ENCODE results near the gene ANO6. TPM values are rescaled to one million over a fixed set of nuclear protein-coding genes. Genes with fewer than 3 reads are reported as not detected.

The ANO6 gene
- total and polyA plus RNA-seq, 4 donors: 18.6 to 52.3 (median 29.1) TPM

DNA sequence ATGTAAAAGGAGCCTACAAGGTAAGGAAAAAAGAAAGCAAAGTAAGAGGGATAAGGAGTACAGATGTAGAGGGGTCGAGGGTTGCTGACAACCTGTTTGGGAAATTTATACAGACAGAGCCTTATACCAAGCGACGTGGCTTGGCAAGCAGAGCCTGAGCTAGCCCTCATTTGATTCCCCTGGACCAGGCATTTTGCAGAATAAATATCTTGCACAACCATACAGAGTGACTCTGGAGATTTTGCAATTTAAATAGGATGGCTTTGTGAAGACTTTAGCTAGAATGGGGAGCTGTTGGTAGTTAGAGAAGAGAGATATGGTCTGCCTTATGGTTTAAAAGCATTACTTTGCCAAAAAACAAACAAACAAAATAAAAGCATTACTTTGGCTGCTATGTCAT, 11.1 kb upstream of the ANO6 start:
- Histone ChIP-seq H3K27ac (ENCODE audit: low read depth in 1 of 2, low read length in 2 of 2) (peak overlapping the region; percentile 54 to 60), H3K4me1 (ENCODE audit: control insufficient read depth in 4 of 4, insufficient read depth in 4 of 4, low read length in 3 of 4) (peaks cover 12 to 48% (median 32%) of the 10 kb centered on the region in 4 donors), H3K4me3 (ENCODE audit: low read depth in 1 of 3, low read length in 3 of 3) (no peak overlapping the region), H3K9ac (ENCODE audit: low read depth in 1 of 2, low read length in 2 of 2) (no peak overlapping the region), H3K27me3 (ENCODE audit: control insufficient read depth in 4 of 4, insufficient read depth in 4 of 4, low read length in 3 of 4) (no peaks in the 10 kb centered on the region), H3K36me3 (ENCODE audit: control insufficient read depth in 4 of 4, insufficient read depth in 3 of 4, low read depth in 1 of 4, low read length in 3 of 4) (no peaks in the 10 kb centered on the region), H3K9me3 (ENCODE audit: control insufficient read depth in 4 of 4, low read length in 3 of 4) (no peaks in the 10 kb centered on the region)
- no peak for DNase-seq (ENCODE audit: low spot score)
- TF ChIP-seq, protein P1, sequence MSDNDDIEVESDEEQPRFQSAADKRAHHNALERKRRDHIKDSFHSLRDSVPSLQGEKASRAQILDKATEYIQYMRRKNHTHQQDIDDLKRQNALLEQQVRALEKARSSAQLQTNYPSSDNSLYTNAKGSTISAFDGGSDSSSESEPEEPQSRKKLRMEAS (IDR thresholded peaks at IDR 0.05): peak; percentile 29
- TF ChIP-seq, protein P2, sequence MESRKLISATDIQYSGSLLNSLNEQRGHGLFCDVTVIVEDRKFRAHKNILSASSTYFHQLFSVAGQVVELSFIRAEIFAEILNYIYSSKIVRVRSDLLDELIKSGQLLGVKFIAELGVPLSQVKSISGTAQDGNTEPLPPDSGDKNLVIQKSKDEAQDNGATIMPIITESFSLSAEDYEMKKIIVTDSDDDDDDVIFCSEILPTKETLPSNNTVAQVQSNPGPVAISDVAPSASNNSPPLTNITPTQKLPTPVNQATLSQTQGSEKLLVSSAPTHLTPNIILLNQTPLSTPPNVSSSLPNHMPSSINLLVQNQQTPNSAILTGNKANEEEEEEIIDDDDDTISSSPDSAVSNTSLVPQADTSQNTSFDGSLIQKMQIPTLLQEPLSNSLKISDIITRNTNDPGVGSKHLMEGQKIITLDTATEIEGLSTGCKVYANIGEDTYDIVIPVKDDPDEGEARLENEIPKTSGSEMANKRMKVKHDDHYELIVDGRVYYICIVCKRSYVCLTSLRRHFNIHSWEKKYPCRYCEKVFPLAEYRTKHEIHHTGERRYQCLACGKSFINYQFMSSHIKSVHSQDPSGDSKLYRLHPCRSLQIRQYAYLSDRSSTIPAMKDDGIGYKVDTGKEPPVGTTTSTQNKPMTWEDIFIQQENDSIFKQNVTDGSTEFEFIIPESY (IDR thresholded peaks at IDR 0.05): peak; percentile 48
- TF ChIP-seq GABPA (IDR thresholded peaks at IDR 0.05 in 1 of 2, conservative IDR thresholded peaks at IDR 0.05 in 1 of 2) (no peak), RXRA (IDR thresholded peaks at IDR 0.05) (peak; percentile 49 to 76), REST (IDR thresholded peaks at IDR 0.05) (peak; percentile 38), EGR1 (IDR thresholded peaks at IDR 0.05; ENCODE audit: low read depth in 2 of 2) (no peak), HNF4A (conservative IDR thresholded peaks at IDR 0.05) (peak; percentile 67 to 77), HNF4G (IDR thresholded peaks at IDR 0.05) (no peak), JUND (IDR thresholded peaks at IDR 0.05) (peak in 1 of 2 donors; percentile 77), YY1 (IDR thresholded peaks at IDR 0.05) (peak; percentile 85), SP1 (IDR thresholded peaks at IDR 0.05) (peak; percentile 26), FOXA2 (IDR thresholded peaks at IDR 0.05) (peak; percentile 60), RAD21 (IDR thresholded peaks at IDR 0.05) (peak; percentile 38 to 39)
- TF ChIP-seq, protein P3, sequence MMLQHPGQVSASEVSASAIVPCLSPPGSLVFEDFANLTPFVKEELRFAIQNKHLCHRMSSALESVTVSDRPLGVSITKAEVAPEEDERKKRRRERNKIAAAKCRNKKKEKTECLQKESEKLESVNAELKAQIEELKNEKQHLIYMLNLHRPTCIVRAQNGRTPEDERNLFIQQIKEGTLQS (IDR thresholded peaks at IDR 0.05): no peak
- TF ChIP-seq, protein P4, sequence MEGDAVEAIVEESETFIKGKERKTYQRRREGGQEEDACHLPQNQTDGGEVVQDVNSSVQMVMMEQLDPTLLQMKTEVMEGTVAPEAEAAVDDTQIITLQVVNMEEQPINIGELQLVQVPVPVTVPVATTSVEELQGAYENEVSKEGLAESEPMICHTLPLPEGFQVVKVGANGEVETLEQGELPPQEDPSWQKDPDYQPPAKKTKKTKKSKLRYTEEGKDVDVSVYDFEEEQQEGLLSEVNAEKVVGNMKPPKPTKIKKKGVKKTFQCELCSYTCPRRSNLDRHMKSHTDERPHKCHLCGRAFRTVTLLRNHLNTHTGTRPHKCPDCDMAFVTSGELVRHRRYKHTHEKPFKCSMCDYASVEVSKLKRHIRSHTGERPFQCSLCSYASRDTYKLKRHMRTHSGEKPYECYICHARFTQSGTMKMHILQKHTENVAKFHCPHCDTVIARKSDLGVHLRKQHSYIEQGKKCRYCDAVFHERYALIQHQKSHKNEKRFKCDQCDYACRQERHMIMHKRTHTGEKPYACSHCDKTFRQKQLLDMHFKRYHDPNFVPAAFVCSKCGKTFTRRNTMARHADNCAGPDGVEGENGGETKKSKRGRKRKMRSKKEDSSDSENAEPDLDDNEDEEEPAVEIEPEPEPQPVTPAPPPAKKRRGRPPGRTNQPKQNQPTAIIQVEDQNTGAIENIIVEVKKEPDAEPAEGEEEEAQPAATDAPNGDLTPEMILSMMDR (IDR thresholded peaks at IDR 0.05; ENCODE audit: low read depth, low read length, missing input control): no peak
- 38% methylated on average over 3 of the region's 3 CpGs for WGBS

Measured in liver (tissue), 9 donors.